ENCODE data around the gene P2RY2.

The P2RY2 gene

GRCh38 chr11:73209892-73210291, 8.2 kb upstream of the P2RY2 start:
- DNase-seq = no peak

- no peak for DNase-seq
Observed at GRCh38 chr11:73210916-73211667, 7.0 kb upstream of the P2RY2 start.

GRCh38 chr11:73213196-73214143, 4.6 kb upstream of the P2RY2 start:
- DNase-seq = no peak

GRCh38 chr11:73215191-73216134, 2.6 kb upstream of the P2RY2 start:
- DNase-seq = no peak

GRCh38 chr11:73216465-73216864, 1.6 kb upstream of the P2RY2 start:
- no peak for DNase-seq

GRCh38 chr11:73217131-73217809, 811 bp upstream of the P2RY2 start:
- DNase-seq = no peak

GRCh38 chr11:73217810-73218105, 323 bp upstream of the P2RY2 start:
- DNase-seq = no peak

GRCh38 chr11:73218830-73219215, 742 bp downstream of the P2RY2 start:
- no peak for DNase-seq

GRCh38 chr11:73219396-73220285, 1.6 kb downstream of the P2RY2 start:
- no peak for DNase-seq

- DNase-seq = no peak
Observed at GRCh38 chr11:73221451-73221850, 3.4 kb downstream of the P2RY2 start.

GRCh38 chr11:73221996-73222395, 3.9 kb downstream of the P2RY2 start:
- no peak for DNase-seq

GRCh38 chr11:73223998-73224730, 6.1 kb downstream of the P2RY2 start:
- DNase-seq = no peak

GRCh38 chr11:73225001-73225686, 7.1 kb downstream of the P2RY2 start:
- DNase-seq = no peak

- no peak for DNase-seq
Observed at GRCh38 chr11:73225851-73226250, 7.8 kb downstream of the P2RY2 start.

- DNase-seq = no peak
Observed at GRCh38 chr11:73226297-73227006, 8.4 kb downstream of the P2RY2 start.

- no peak for DNase-seq
Observed at GRCh38 chr11:73227571-73228211, 9.6 kb downstream of the P2RY2 start.

- no peak for DNase-seq
Observed at GRCh38 chr11:73228268-73229134, 10.4 kb downstream of the P2RY2 start.
